Chondrocyte (in vitro differentiated cells): ENCODE measurements around the gene VSTM4. TPM values are rescaled to one million over a fixed set of nuclear protein-coding genes. Genes with fewer than 3 reads are reported as not detected.

Experiments used
- DNase-seq: peaks from one replicate; pipeline ENCODE4 v3.0.0; 2021; ENCODE audit warnings: mixed read lengths, low spot score
- H3K27ac Mint-ChIP-seq: one replicate; pipeline ENCODE4 v1.8.0; 2021; ENCODE audit warnings: mild to moderate bottlenecking, moderate library complexity, mixed read lengths; ENCODE audit not compliant: unreplicated experiment
- H3K27me3 Mint-ChIP-seq: 2 replicates; pipeline ENCODE4 v1.8.0; 2021; ENCODE audit warnings: low read depth, mixed read lengths
- H3K36me3 Mint-ChIP-seq: 2 replicates; pipeline ENCODE4 v1.8.0; 2021; ENCODE audit warnings: low read depth, mixed read lengths
- H3K4me1 Mint-ChIP-seq: 2 replicates; pipeline ENCODE4 v1.8.0; 2021; ENCODE audit warnings: low read depth, mild to moderate bottlenecking, mixed read lengths
- H3K4me3 Mint-ChIP-seq: one replicate; pipeline ENCODE4 v1.8.0; 2021; ENCODE audit warnings: mild to moderate bottlenecking, moderate library complexity, mixed read lengths; ENCODE audit not compliant: unreplicated experiment
- H3K9me3 Mint-ChIP-seq: 2 replicates; pipeline ENCODE4 v1.8.0; 2021; ENCODE audit warnings: low read depth, mixed read lengths
- total RNA-seq: library from RNA; stranded (reverse); gene quantifications from 3 replicates; pipeline ENCODE4 v1.2.1, GENCODE V29; 2021
- TF ChIP-seq, protein P1 (sequence below): fragments of 200-600 bp; sonication (generic); IDR thresholded peaks from 2 replicates; pipeline ENCODE4 v1.5.0; 2021; ENCODE audit warnings: antibody characterized with exemption, mild to moderate bottlenecking, moderate library complexity

VSTM4 gene
- total RNA-seq, 1 donor from 2014 or later: 7.2 TPM

DNA sequence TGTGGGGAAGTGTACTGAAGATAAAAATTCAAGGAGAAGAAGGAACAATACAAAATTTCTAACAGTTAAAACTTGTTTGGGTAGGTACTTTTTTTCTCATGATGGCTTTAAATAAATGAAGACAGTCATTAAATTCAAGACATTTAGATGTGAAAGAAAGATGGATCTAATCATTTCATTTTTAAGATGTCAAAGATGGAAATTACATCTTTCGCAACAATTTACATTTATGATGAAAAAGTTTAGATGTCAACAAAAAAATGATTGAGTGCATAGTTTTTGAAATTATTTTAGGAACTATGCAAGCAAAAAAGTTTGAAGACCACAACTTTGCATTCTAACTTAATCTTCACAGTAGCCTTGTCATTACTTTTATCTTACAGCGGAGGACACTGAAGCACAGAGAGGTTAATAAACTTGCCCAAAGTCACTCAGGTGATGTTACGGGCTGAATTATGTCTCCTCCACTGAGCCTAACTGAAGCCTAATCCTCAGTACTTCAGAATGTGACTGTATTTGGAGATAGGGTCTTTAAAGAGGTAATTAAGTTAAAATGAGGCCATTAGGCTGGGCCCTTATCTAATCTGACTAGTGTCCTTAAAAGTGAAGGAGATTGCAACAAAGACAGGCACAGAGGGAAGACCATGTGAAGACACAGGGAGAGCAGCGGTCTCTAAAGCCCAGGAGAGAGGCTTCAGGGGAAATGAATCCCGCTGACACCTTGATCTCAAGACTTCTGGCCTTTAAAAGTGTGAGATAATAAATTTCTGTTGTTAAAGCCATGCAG lies 48.2 kb downstream of the VSTM4 start:
- DNase-seq: no peak
- peaks cover 10% of the 10 kb centered on the region for H3K9me3 Mint-ChIP-seq
- H3K4me1 Mint-ChIP-seq: no peaks in the 10 kb centered on the region
- peaks cover 14% of the 10 kb centered on the region for H3K36me3 Mint-ChIP-seq
- no peaks in the 10 kb centered on the region for H3K27me3 Mint-ChIP-seq
- TF ChIP-seq, protein P1, sequence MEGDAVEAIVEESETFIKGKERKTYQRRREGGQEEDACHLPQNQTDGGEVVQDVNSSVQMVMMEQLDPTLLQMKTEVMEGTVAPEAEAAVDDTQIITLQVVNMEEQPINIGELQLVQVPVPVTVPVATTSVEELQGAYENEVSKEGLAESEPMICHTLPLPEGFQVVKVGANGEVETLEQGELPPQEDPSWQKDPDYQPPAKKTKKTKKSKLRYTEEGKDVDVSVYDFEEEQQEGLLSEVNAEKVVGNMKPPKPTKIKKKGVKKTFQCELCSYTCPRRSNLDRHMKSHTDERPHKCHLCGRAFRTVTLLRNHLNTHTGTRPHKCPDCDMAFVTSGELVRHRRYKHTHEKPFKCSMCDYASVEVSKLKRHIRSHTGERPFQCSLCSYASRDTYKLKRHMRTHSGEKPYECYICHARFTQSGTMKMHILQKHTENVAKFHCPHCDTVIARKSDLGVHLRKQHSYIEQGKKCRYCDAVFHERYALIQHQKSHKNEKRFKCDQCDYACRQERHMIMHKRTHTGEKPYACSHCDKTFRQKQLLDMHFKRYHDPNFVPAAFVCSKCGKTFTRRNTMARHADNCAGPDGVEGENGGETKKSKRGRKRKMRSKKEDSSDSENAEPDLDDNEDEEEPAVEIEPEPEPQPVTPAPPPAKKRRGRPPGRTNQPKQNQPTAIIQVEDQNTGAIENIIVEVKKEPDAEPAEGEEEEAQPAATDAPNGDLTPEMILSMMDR: no peak
- H3K4me3 Mint-ChIP-seq: no peak overlapping the region
- no peak overlapping the region for H3K27ac Mint-ChIP-seq

GRCh38 chr10:49062229-49062628 lies 53.1 kb downstream of the VSTM4 start:
- Mint-ChIP-seq H3K9me3 (peaks cover 34% of the 10 kb centered on the region), H3K4me1 (no peaks in the 10 kb centered on the region), H3K27me3 (no peaks in the 10 kb centered on the region), H3K27ac (no peak overlapping the region), H3K36me3 (peaks cover 26% of the 10 kb centered on the region), H3K4me3 (no peak overlapping the region)
- TF ChIP-seq, protein P1: no peak
- no peak for DNase-seq

GRCh38 chr10:49061667-49062066 lies 53.7 kb downstream of the VSTM4 start:
- H3K27ac Mint-ChIP-seq: no peak overlapping the region
- no peak for DNase-seq
- peaks cover 26% of the 10 kb centered on the region for H3K36me3 Mint-ChIP-seq
- no peak overlapping the region for H3K4me3 Mint-ChIP-seq
- TF ChIP-seq, protein P1: no peak
- peaks cover 34% of the 10 kb centered on the region for H3K9me3 Mint-ChIP-seq
- H3K27me3 Mint-ChIP-seq: no peaks in the 10 kb centered on the region
- H3K4me1 Mint-ChIP-seq: no peaks in the 10 kb centered on the region

- Mint-ChIP-seq H3K27ac (no peak overlapping the region), H3K4me3 (no peak overlapping the region), H3K27me3 (no peaks in the 10 kb centered on the region), H3K9me3 (peaks cover 31% of the 10 kb centered on the region), H3K4me1 (peaks cover 4% of the 10 kb centered on the region), H3K36me3 (peaks cover 24% of the 10 kb centered on the region)
- TF ChIP-seq, protein P1: no peak
- no peak for DNase-seq
Observed at GRCh38 chr10:49058463-49059255, 56.7 kb downstream of the VSTM4 start.

- no peaks in the 10 kb centered on the region for H3K27me3 Mint-ChIP-seq
- H3K4me3 Mint-ChIP-seq: no peak overlapping the region
- DNase-seq: no peak
- TF ChIP-seq, protein P1: no peak
- H3K36me3 Mint-ChIP-seq: peaks cover 16% of the 10 kb centered on the region
- peaks cover 26% of the 10 kb centered on the region for H3K9me3 Mint-ChIP-seq
- peaks cover 4% of the 10 kb centered on the region for H3K4me1 Mint-ChIP-seq
- H3K27ac Mint-ChIP-seq: no peak overlapping the region
Observed at GRCh38 chr10:49057231-49057880, 58.0 kb downstream of the VSTM4 start.
